Ovary (tissue), 9 donors: ENCODE measurements around the gene RECQL5. TPM values are rescaled to one million over a fixed set of nuclear protein-coding genes. Genes with fewer than 3 reads are reported as not detected.
A peak's percentile ranks its signal among the peaks of the same experiment; 100 is the strongest.

Experiments
- DNase-seq, 5 donors: peaks; one replicate each; pipeline ENCODE4 v3.0.0-alpha.2; 2019 to 2020
- H3K27ac ChIP-seq, 2 donors: fragments of 200-600 bp; one replicate each; pipeline versions ENCODE4 v1.5.1 to v1.8.0; 2019 to 2022
- H3K27me3 ChIP-seq: fragments of 200-600 bp; one replicate; pipeline ENCODE4 v1.8.0; 2022
- H3K36me3 ChIP-seq: fragments of 200-600 bp; sonication (generic); one replicate; pipeline ENCODE4 v1.5.1; 2019
- H3K4me1 ChIP-seq: one replicate; pipeline ENCODE4 v1.8.1; 2013; ENCODE audit warnings: mild to moderate bottlenecking, moderate library complexity; ENCODE audit not compliant: insufficient read depth
- H3K4me3 ChIP-seq: fragments of 200-600 bp; sonication (generic); one replicate; pipeline ENCODE4 v1.5.1; 2017
- H3K9me3 ChIP-seq, 2 donors: fragments of 200-600 bp in 1 of 2; sonication (generic) in 1 of 2; one replicate each; pipeline versions ENCODE4 v1.5.1 to v1.8.1; 2013 to 2019; ENCODE audit warnings: mild to moderate bottlenecking in 1 of 2, moderate library complexity in 1 of 2
- CTCF ChIP-seq, 3 donors: fragments of 450-650 bp in 2 of 3; fragments of 200-600 bp in 1 of 3; IDR thresholded peaks; one replicate each; pipeline versions ENCODE4 v1.5.1 to v1.8.0; 2016 to 2022; ENCODE audit warnings: antibody characterized with exemption in 3 of 3, mild to moderate bottlenecking in 1 of 3
- EP300 ChIP-seq: sonication (generic); formaldehyde crosslinking; IDR thresholded peaks from one replicate; pipeline ENCODE4 v1.6.1; 2017; ENCODE audit warnings: antibody characterized with exemption
- POLR2A ChIP-seq: fragments of 450-650 bp; IDR thresholded peaks from one replicate; pipeline ENCODE4 v1.6.1; 2017; ENCODE audit warnings: antibody characterized with exemption, mild to moderate bottlenecking, moderate library complexity
- WGBS, 3 donors: extraction: QIAGEN DNeasy Blood & Tissue Kit in 1 of 3; methylation state at CpG; one replicate each; pipeline versions ENCODE4 v1.1.5 to v1.1.7; 2013 to 2017; 5-methylcytosine and 5-hydroxymethylcytosine counted together
- intact Hi-C, 4 donors: fragments of 100-400 bp; cut with DNase I; formaldehyde crosslinking; loops; one replicate each; pipeline versions ENCODE4 v1.11.0 to v1.15.1; 2022 to 2023
- polyA plus RNA-seq, 2 donors: library from polyadenylated mRNA; stranded (reverse); fragments of 200-250 nt in 1 of 2; fragments of 350-450 nt in 1 of 2; fragmentation: Illumina TruSeq in 1 of 2; extraction: RNeasy Lipid Tissue Mini Kit (QIAGEN cat#74804) in 1 of 2; gene quantifications; one replicate each; pipeline ENCODE4 v1.2.3, GENCODE V29; 2013 to 2014
- total RNA-seq, 7 donors: library from RNA; depleted of rRNA in 2 of 7; stranded (reverse); fragments of >200 nt in 2 of 7; fragmentation: NEBNext Ultra II Directional in 3 of 7; extraction: Animal tissue kit (Norgen Biotek cat#: 25700) in 3 of 7; gene quantifications; one replicate each; pipeline versions ENCODE4 v1.1.0 to v1.2.4, GENCODE V29; 2016 to 2023
- donor health status: DM: no; HTN: no; CAD: no; lungs with moderate emphysema.
- donor health status: DM: no; HTN: no; CAD: no.
- donor health status: Bipolar disorder and iron deficiency.
- donor health status: DM: yes; HTN: yes; CAD: no.
- donor health status: DM: no; HTN: no; CAD: no.
- donor health status: DM: yes; HTN: yes; CAD: no.

RECQL5 gene
- total and polyA plus RNA-seq, 9 donors: 13.8 to 32.8 (median 23.9) TPM

GRCh38 chr17:75637551-75637950 lies 29.4 kb downstream of the RECQL5 start:
- Histone ChIP-seq H3K4me1 (peaks cover 8% of the 10 kb centered on the region), H3K36me3 (no peaks in the 10 kb centered on the region), H3K4me3 (no peak overlapping the region), H3K9me3 (no peaks in the 10 kb centered on the region), H3K27ac (no peak overlapping the region), H3K27me3 (no peaks in the 10 kb centered on the region)
- peak in 1 of 5 donors; percentile 18 for DNase-seq
- intact Hi-C loops: no loop called here
- 91 to 97% (median 91%) methylated on average over 7 of the region's 7 CpGs for WGBS, 3 donors
- no peak for TF ChIP-seq EP300
- TF ChIP-seq CTCF (IDR thresholded peaks at IDR 0.05): no peak

- DNase-seq: peak in 4 of 5 donors; percentile 21 to 49 (median 28)
These were observed 29.8 kb downstream of the RECQL5 start for GRCh38 chr17:75637143-75637538.

GRCh38 chr17:75636381-75637142 lies 30.4 kb downstream of the RECQL5 start:
- DNase-seq: peak in 3 of 5 donors; percentile 14 to 23 (median 21)
- Histone ChIP-seq H3K27ac (no peak overlapping the region), H3K27me3 (no peaks in the 10 kb centered on the region), H3K9me3 (no peaks in the 10 kb centered on the region), H3K36me3 (no peaks in the 10 kb centered on the region), H3K4me3 (no peak overlapping the region), H3K4me1 (peaks cover 8% of the 10 kb centered on the region)
- no peak for TF ChIP-seq POLR2A
- no peak for TF ChIP-seq EP300
- no peak for TF ChIP-seq CTCF (IDR thresholded peaks at IDR 0.05)
- intact Hi-C loops: no loop called here
- WGBS, 3 donors: 89 to 92% (median 89%) methylated on average over 19 of the region's 19 CpGs

More at GRCh38 chr17:75637143-75637538, 29.8 kb downstream of the RECQL5 start:
- Histone ChIP-seq H3K9me3 (no peaks in the 10 kb centered on the region), H3K36me3 (no peaks in the 10 kb centered on the region), H3K4me3 (no peak overlapping the region), H3K4me1 (peaks cover 8% of the 10 kb centered on the region), H3K27me3 (no peaks in the 10 kb centered on the region), H3K27ac (no peak overlapping the region)
- WGBS, 3 donors: 82 to 90% (median 83%) methylated on average over 13 of the region's 13 CpGs
- intact Hi-C loops: no loop called here
- TF ChIP-seq EP300: no peak
- no peak for TF ChIP-seq POLR2A
- no peak for TF ChIP-seq CTCF (IDR thresholded peaks at IDR 0.05)

GRCh38 chr17:75635610-75636202 lies 31.2 kb downstream of the RECQL5 start:
- WGBS, 3 donors: 82 to 85% (median 84%) methylated on average over 16 of the region's 16 CpGs
- intact Hi-C loops: no loop called here
- Histone ChIP-seq H3K9me3 (no peaks in the 10 kb centered on the region), H3K4me3 (no peak overlapping the region), H3K27me3 (no peaks in the 10 kb centered on the region), H3K36me3 (no peaks in the 10 kb centered on the region), H3K27ac (no peak overlapping the region), H3K4me1 (peaks cover 8% of the 10 kb centered on the region)
- TF ChIP-seq EP300 (no peak), CTCF (IDR thresholded peaks at IDR 0.05) (no peak), POLR2A (no peak)
- DNase-seq: peak in 3 of 5 donors; percentile 15 to 33 (median 19)
